GM23338 (cell line): ENCODE data around the gene TFAP2A. TPM values are rescaled to one million over a fixed set of nuclear protein-coding genes. Genes with fewer than 3 reads are reported as not detected.

Source experiments
- ATAC-seq: fragments of 200-7000 bp; cut with Tn5 transposase; 3 replicates; pipeline ENCODE4 v1.9.1; 2020
- DNase-seq: peaks from one replicate; pipeline ENCODE4 v3.0.0-alpha.2; 2015; ENCODE audit warnings: low spot score
- H2AFZ ChIP-seq: fragments of 200-600 bp; sonication (generic); 2 replicates; pipeline ENCODE4 v1.8.0; 2016; ENCODE audit warnings: antibody characterized with exemption, mild to moderate bottlenecking, moderate library complexity
- H3F3A ChIP-seq: fragments of 200-600 bp; sonication (generic); replicated peaks from 2 replicates; pipeline ENCODE4 v1.8.0; 2017; ENCODE audit warnings: antibody characterized with exemption, mixed run types, low read depth
- H3K27ac ChIP-seq: fragments of 200-600 bp; sonication (generic); 2 replicates; pipeline ENCODE4 v1.6.1; 2016; ENCODE audit warnings: low read depth
- H3K27me3 ChIP-seq: fragments of 200-600 bp; sonication (generic); 2 replicates; pipeline ENCODE4 v1.8.0; 2016; ENCODE audit warnings: mild to moderate bottlenecking, mixed run types, moderate library complexity; ENCODE audit not compliant: insufficient read depth
- H3K36me3 ChIP-seq: fragments of 200-600 bp; sonication (generic); 2 replicates; pipeline ENCODE4 v1.8.0; 2016; ENCODE audit warnings: mild to moderate bottlenecking; ENCODE audit not compliant: insufficient read depth
- H3K4me1 ChIP-seq: fragments of 200-600 bp; sonication (generic); 2 replicates; pipeline ENCODE4 v1.8.0; 2016; ENCODE audit warnings: mild to moderate bottlenecking, moderate library complexity; ENCODE audit not compliant: insufficient read depth
- H3K4me2 ChIP-seq: fragments of 200-600 bp; sonication (generic); 2 replicates; pipeline ENCODE4 v1.7.1; 2017; ENCODE audit warnings: mixed run types
- H3K4me3 ChIP-seq: fragments of 200-600 bp; sonication (generic); 2 replicates; pipeline ENCODE4 v1.6.1; 2016; ENCODE audit warnings: mixed run types
- H3K79me2 ChIP-seq: fragments of 200-600 bp; sonication (generic); replicated peaks from 2 replicates; pipeline ENCODE4 v1.8.0; 2017; ENCODE audit warnings: mild to moderate bottlenecking; ENCODE audit not compliant: insufficient read depth
- H3K9me2 ChIP-seq: fragments of 200-600 bp; sonication (generic); 2 replicates; pipeline ENCODE4 v1.8.0; 2017; ENCODE audit not compliant: insufficient read depth
- H4K20me1 ChIP-seq: fragments of 200-600 bp; sonication (generic); replicated peaks from 2 replicates; pipeline ENCODE4 v1.8.0; 2017; ENCODE audit warnings: mild to moderate bottlenecking; ENCODE audit not compliant: insufficient read depth
- H3K27ac Mint-ChIP-seq: 2 replicates; pipeline ENCODE4 v1.8.0; 2020; ENCODE audit warnings: inconsistent platforms, mild to moderate bottlenecking, moderate library complexity, mixed read lengths
- H3K27me3 Mint-ChIP-seq: 3 replicates; pipeline ENCODE4 v1.8.0; 2022; ENCODE audit warnings: low read depth, mild to moderate bottlenecking, moderate library complexity, mixed read lengths, inconsistent platforms; ENCODE audit not compliant: insufficient read depth, poor library complexity
- H3K36me3 Mint-ChIP-seq: 3 replicates; pipeline ENCODE4 v1.8.0; 2021; ENCODE audit warnings: low read depth, mild to moderate bottlenecking, inconsistent platforms, moderate library complexity, mixed read lengths
- H3K4me1 Mint-ChIP-seq: 3 replicates; pipeline ENCODE4 v1.8.0; 2020; ENCODE audit warnings: mild to moderate bottlenecking, inconsistent platforms, mixed read lengths
- H3K4me3 Mint-ChIP-seq: 3 replicates; pipeline ENCODE4 v1.8.0; 2021; ENCODE audit warnings: moderate library complexity, mild to moderate bottlenecking, inconsistent platforms, mixed read lengths
- H3K9me3 Mint-ChIP-seq: 3 replicates; pipeline ENCODE4 v1.8.0; 2020; ENCODE audit warnings: moderate library complexity, mild to moderate bottlenecking, inconsistent platforms, mixed read lengths
- EZH2 ChIP-seq: fragments of 200-600 bp; sonication (generic); IDR thresholded peaks from one replicate; pipeline ENCODE4 v1.8.0; 2017; ENCODE audit warnings: antibody characterized with exemption, mild to moderate bottlenecking, low read depth; ENCODE audit not compliant: unreplicated experiment
- EZH2phosphoT487 ChIP-seq: fragments of 200-600 bp; sonication (generic); IDR thresholded peaks from one replicate; pipeline ENCODE4 v1.8.1; 2018; ENCODE audit warnings: antibody characterized with exemption; ENCODE audit not compliant: unreplicated experiment
- JUNB ChIP-seq: IDR thresholded peaks from one replicate; pipeline ENCODE4 v1.6.1; 2016; ENCODE audit warnings: antibody characterized with exemption; ENCODE audit not compliant: unreplicated experiment
- ZNF331 ChIP-seq: fragments of 250-450 bp; sonication (Bioruptor Pico); IDR thresholded peaks from 2 replicates; pipeline ENCODE4 v1.5.0; 2020; ENCODE audit warnings: low read depth, mild to moderate bottlenecking, moderate library complexity
- polyA plus RNA-seq: library from polyadenylated mRNA; unstranded; fragments of >200 nt; fragmentation: Nextera tagmentation; extraction: Ambion mirVana; gene quantifications from 2 replicates; pipeline ENCODE4 v1.2.1, GENCODE V29; 2016
- total RNA-seq: library from RNA; depleted of rRNA; stranded (reverse); fragments of >200 nt; shearing (Covaris generic); gene quantifications from 2 replicates; pipeline ENCODE4 v1.2.3, GENCODE V29; 2014
- TF ChIP-seq, protein P1 (sequence below), 2 experiments: fragments of 200-600 bp in 1 of 2; sonication (generic) in 1 of 2; conservative IDR thresholded peaks; 2 replicates each; pipeline versions ENCODE4 v1.5.1 to v1.6.1; 2016 to 2017; ENCODE audit warnings: antibody characterized with exemption in 2 of 2, low read depth in 2 of 2, mild to moderate bottlenecking in 2 of 2, moderate library complexity in 1 of 2
- TF ChIP-seq, protein P2 (sequence below): IDR thresholded peaks from 2 replicates; pipeline ENCODE4 v1.6.1; 2016; ENCODE audit warnings: antibody characterized with exemption

The TFAP2A gene
- total and polyA plus RNA-seq, 2 experiments from 2014 or later: not detected

DNA sequence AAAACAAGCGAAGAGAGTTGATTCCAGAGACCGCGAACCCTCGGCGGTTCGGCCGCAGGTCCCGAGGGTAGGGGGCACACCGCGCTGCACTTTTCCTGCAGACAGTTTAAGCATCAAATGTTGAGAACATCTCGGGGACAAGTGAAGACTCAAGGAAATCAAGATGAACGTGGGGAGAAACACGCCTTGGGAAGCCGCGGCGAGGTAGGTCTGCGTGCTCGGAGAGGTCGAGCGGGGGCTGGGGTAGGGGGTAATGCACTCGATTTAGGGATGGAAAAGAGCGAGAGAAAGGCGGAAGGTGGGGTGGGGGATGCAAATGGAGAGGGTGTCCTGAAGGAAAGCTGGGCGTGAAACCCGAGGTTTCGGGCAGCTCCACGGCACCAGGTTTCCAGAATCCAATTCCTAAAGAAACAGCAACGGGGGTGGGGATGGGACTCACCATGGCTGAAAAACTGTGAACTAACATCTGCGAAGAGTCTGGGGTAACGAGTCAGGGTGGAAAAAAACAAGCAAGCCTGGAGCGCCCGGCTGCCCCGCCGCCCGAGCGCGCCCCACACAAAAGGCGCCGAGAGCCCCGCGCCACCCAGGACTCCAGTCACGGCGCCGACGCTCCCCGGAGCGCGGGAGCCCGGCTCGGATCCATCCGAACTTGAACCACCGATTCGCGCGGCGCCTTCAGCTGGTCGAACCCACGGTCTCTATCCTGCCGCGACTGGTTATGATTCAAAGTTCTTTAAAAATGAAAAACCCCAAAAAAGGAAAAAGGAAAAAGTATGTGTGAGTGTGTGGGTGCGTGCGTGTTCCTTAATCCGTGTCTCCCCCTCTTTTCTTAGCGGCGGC, 3.5 kb downstream of the TFAP2A start:
- Histone ChIP-seq H3K27ac (no peak overlapping the region), H3K4me1 (peaks cover 75% of the 10 kb centered on the region), H3K4me2 (peak overlapping the region; percentile 91), H3K79me2 (no peaks in the 10 kb centered on the region), H3K36me3 (no peaks in the 10 kb centered on the region), H3K9me2 (no peaks in the 10 kb centered on the region), H3K27me3 (peaks cover 98% of the 10 kb centered on the region), H2AFZ (peak overlapping the region; percentile 78), H3F3A (peaks cover 38% of the 10 kb centered on the region), H4K20me1 (peaks cover 11% of the 10 kb centered on the region), H3K4me3 (peak overlapping the region; percentile 54)
- Mint-ChIP-seq H3K4me1 (peaks cover 73% of the 10 kb centered on the region), H3K36me3 (0 out of 3 replicates have a peak, but pooled peaks cover 3% of the 10 kb centered on the region), H3K27me3 (peaks cover 97% of the 10 kb centered on the region), H3K27ac (no peak overlapping the region), H3K4me3 (peak overlapping the region; percentile 64), H3K9me3 (peaks cover 13% of the 10 kb centered on the region)
- TF ChIP-seq EZH2: peak; percentile 85
- TF ChIP-seq JUNB: no peak
- TF ChIP-seq, protein P1, sequence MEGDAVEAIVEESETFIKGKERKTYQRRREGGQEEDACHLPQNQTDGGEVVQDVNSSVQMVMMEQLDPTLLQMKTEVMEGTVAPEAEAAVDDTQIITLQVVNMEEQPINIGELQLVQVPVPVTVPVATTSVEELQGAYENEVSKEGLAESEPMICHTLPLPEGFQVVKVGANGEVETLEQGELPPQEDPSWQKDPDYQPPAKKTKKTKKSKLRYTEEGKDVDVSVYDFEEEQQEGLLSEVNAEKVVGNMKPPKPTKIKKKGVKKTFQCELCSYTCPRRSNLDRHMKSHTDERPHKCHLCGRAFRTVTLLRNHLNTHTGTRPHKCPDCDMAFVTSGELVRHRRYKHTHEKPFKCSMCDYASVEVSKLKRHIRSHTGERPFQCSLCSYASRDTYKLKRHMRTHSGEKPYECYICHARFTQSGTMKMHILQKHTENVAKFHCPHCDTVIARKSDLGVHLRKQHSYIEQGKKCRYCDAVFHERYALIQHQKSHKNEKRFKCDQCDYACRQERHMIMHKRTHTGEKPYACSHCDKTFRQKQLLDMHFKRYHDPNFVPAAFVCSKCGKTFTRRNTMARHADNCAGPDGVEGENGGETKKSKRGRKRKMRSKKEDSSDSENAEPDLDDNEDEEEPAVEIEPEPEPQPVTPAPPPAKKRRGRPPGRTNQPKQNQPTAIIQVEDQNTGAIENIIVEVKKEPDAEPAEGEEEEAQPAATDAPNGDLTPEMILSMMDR (conservative IDR thresholded peaks at IDR 0.05; ENCODE audit: low read depth in 2 of 2): no peak
- TF ChIP-seq EZH2phosphoT487: peak; percentile 97
- no peak for ATAC-seq
- DNase-seq: peak; percentile 68

DNA sequence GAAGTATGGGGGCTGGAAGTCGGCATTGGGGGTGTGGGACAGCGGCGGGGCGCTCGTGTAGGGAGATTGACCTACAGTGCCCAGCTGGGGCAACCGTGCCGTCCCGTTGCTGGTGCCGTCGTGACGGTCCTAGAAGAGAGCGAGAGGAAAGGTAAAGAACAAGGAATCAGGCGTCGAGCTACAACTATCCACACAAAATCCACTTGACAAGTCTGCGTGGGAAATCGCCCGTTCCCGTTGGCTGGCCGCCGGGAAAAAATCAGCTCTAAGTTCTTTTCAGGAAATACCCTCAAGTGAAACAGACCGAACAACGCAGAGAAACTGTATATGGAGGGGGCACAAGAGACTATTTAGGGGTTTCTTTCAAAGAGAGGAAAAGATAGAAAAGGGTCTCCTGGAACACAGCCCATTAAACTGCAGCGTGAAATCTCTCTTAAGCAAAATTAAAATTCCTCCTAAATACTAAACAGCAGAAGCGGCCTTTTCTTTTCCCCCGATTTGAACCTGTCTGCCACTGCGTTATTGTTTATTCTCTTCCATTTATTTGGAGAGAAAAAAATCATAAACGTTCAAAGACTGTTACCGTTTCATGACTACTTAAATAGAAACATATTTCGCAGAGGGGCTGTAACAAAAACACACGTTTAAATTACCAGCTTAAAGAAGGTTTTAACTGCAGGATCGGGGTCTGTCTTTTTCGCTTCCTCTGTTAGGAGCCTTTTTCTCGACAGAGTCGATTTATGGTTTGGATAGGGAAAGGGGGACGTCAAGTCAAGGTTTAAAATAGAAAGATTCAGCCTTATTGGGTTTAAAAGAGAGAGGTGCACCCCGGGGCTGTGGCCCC, 4.4 kb downstream of the TFAP2A start:
- Mint-ChIP-seq H3K27ac (no peak overlapping the region), H3K4me3 (peak overlapping the region; percentile 64), H3K27me3 (peaks cover 97% of the 10 kb centered on the region), H3K36me3 (0 out of 3 replicates have a peak, but pooled peaks cover 3% of the 10 kb centered on the region), H3K9me3 (peaks cover 13% of the 10 kb centered on the region), H3K4me1 (peaks cover 74% of the 10 kb centered on the region)
- no peak overlapping the region for H2AFZ ChIP-seq
- H3K4me1 ChIP-seq: peaks cover 75% of the 10 kb centered on the region
- H3K4me3 ChIP-seq: peak overlapping the region; percentile 54; the same call in 1 of the 2 replicates
- no peaks in the 10 kb centered on the region for H3K79me2 ChIP-seq
- DNase-seq (peak; percentile 39), ATAC-seq (no peak)
- H3K36me3 ChIP-seq: no peaks in the 10 kb centered on the region
- H3F3A ChIP-seq: peaks cover 30% of the 10 kb centered on the region
- peak; percentile 97 for TF ChIP-seq EZH2
- TF ChIP-seq, protein P2, sequence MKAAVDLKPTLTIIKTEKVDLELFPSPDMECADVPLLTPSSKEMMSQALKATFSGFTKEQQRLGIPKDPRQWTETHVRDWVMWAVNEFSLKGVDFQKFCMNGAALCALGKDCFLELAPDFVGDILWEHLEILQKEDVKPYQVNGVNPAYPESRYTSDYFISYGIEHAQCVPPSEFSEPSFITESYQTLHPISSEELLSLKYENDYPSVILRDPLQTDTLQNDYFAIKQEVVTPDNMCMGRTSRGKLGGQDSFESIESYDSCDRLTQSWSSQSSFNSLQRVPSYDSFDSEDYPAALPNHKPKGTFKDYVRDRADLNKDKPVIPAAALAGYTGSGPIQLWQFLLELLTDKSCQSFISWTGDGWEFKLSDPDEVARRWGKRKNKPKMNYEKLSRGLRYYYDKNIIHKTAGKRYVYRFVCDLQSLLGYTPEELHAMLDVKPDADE: no peak
- TF ChIP-seq, protein P1 (conservative IDR thresholded peaks at IDR 0.05; ENCODE audit: low read depth in 2 of 2): no peak
- no peak for TF ChIP-seq ZNF331 (CRISPR knock-in tag)
- H3K27ac ChIP-seq: no peak overlapping the region
- peaks cover 4% of the 10 kb centered on the region for H4K20me1 ChIP-seq
- H3K4me2 ChIP-seq: 0 out of 2 replicates have a peak overlapping the region, but pooled peaks have one; percentile 56
- peaks cover 98% of the 10 kb centered on the region for H3K27me3 ChIP-seq
- no peaks in the 10 kb centered on the region for H3K9me2 ChIP-seq
